SK-N-SH (cell line): ENCODE measurements around the gene RIMS3. TPM values are rescaled to one million over a fixed set of nuclear protein-coding genes. Genes with fewer than 3 reads are reported as not detected.
"Not testable (repeated sequence)": the region's sequence is repeated elsewhere in the genome, so short reads cannot be mapped to it uniquely, and the experiment has no call there.

Source experiments
- CTCF ChIA-PET: fragments of 300-600, 350-600 bp; formaldehyde crosslinking; extraction: SDS; loops from one replicate; lab custom pipeline; 2021; lab: Yijun Ruan, JAX
- POLR2A ChIA-PET: fragments of 350-600 bp; sonication (Branson Sonifier 250); formaldehyde crosslinking; extraction: SDS; loops from one replicate; lab custom pipeline; 2020; ENCODE audit warnings: antibody characterized with exemption, inconsistent platforms; lab: Yijun Ruan, JAX
- DNase-seq: peaks from one replicate; pipeline ENCODE4 v3.0.0; 2012
- H2AFZ ChIP-seq: fragments of 200-600 bp; sonication (generic); 2 replicates; pipeline ENCODE4 v1.8.1; 2016; ENCODE audit warnings: antibody characterized with exemption, mild to moderate bottlenecking, low read depth
- H3F3A ChIP-seq: fragments of 200-600 bp; sonication (generic); replicated peaks from 2 replicates; pipeline ENCODE3; 2016; ENCODE audit warnings: antibody characterized with exemption, mild to moderate bottlenecking; ENCODE audit not compliant: insufficient read depth
- H3K27ac ChIP-seq, 2 experiments: fragments of 200-500 bp in 1 of 2; fragments of 200-600 bp in 1 of 2; sonication (Bioruptor generic) in 1 of 2; sonication (generic), shearing (Covaris generic) in 1 of 2; 2 replicates each; pipeline versions ENCODE4 v1.5.1 to v1.6.1; 2014 to 2016; ENCODE audit warnings: low read depth in 2 of 2, inconsistent platforms in 1 of 2, low read length in 1 of 2, mild to moderate bottlenecking in 1 of 2, mixed read lengths in 1 of 2
- H3K27me3 ChIP-seq: fragments of 200-600 bp; sonication (generic), shearing (Covaris generic); 2 replicates; pipeline ENCODE4 v1.6.1; 2016; ENCODE audit warnings: mixed run types; ENCODE audit not compliant: insufficient read depth
- H3K36me3 ChIP-seq, 2 experiments: fragments of 200-500 bp in 1 of 2; fragments of 200-600 bp in 1 of 2; sonication (Bioruptor generic) in 1 of 2; sonication (generic) in 1 of 2; replicated peaks in 1 of 2; 2 replicates each; pipeline versions ENCODE3 to v1.5.1; 2014 to 2016; ENCODE audit warnings: low read length in 1 of 2, mild to moderate bottlenecking in 1 of 2; ENCODE audit not compliant: insufficient read depth in 2 of 2, control insufficient read depth in 1 of 2
- H3K4me1 ChIP-seq, 2 experiments: fragments of 200-500 bp in 1 of 2; fragments of 200-600 bp in 1 of 2; sonication (Bioruptor generic) in 1 of 2; sonication (generic), shearing (Covaris generic) in 1 of 2; 2 replicates each; pipeline versions ENCODE4 v1.5.1 to v1.6.1; 2014 to 2016; ENCODE audit warnings: low read depth in 1 of 2, low read length in 1 of 2, mixed run types in 1 of 2; ENCODE audit not compliant: insufficient read depth in 2 of 2, control insufficient read depth in 1 of 2
- H3K4me2 ChIP-seq: fragments of 200-600 bp; sonication (generic), shearing (Covaris generic); 2 replicates; pipeline ENCODE4 v1.6.1; 2017; ENCODE audit warnings: mixed run types
- H3K4me3 ChIP-seq, 2 experiments: fragments of 200-500 bp in 1 of 2; fragments of 200-600 bp in 1 of 2; sonication (Bioruptor generic) in 1 of 2; sonication (generic), shearing (Covaris generic) in 1 of 2; 2 replicates each; pipeline versions ENCODE4 v1.5.1 to v1.8.1; 2014 to 2016; ENCODE audit warnings: low read depth in 2 of 2, inconsistent platforms in 1 of 2, low read length in 1 of 2, mild to moderate bottlenecking in 1 of 2, mixed read lengths in 1 of 2, moderate library complexity in 1 of 2
- H3K79me2 ChIP-seq: fragments of 200-600 bp; sonication (generic); 2 replicates; pipeline ENCODE4 v1.8.1; 2017; ENCODE audit warnings: mild to moderate bottlenecking; ENCODE audit not compliant: insufficient read depth
- H3K9ac ChIP-seq: fragments of 200-600 bp; sonication (generic); 2 replicates; pipeline ENCODE4 v1.6.1; 2017; ENCODE audit warnings: mixed run types
- H3K9me2 ChIP-seq: fragments of 200-600 bp; sonication (generic); 2 replicates; pipeline ENCODE4 v1.6.1; 2017; ENCODE audit warnings: mixed run types
- H3K9me3 ChIP-seq: fragments of 200-600 bp; sonication (generic); 2 replicates; pipeline ENCODE4 v1.6.1; 2017; ENCODE audit warnings: mixed run types, mild to moderate bottlenecking, moderate library complexity
- H4K20me1 ChIP-seq: fragments of 200-600 bp; sonication (generic); 2 replicates; pipeline ENCODE4 v1.6.1; 2017; ENCODE audit warnings: mild to moderate bottlenecking, mixed run types; ENCODE audit not compliant: insufficient read depth
- CTCF ChIP-seq: fragments of 200-600 bp; sonication (generic); IDR thresholded peaks from 2 replicates; pipeline ENCODE4 v1.6.1; 2017; ENCODE audit warnings: antibody characterized with exemption, mild to moderate bottlenecking, moderate library complexity
- ELF1 ChIP-seq: IDR thresholded peaks from 2 replicates; pipeline ENCODE4 v1.4.0; 2012
- EP300 ChIP-seq, 2 experiments: IDR thresholded peaks; 2 replicates each; pipeline versions ENCODE4 v1.4.0 to v1.6.1; 2012; ENCODE audit warnings: borderline replicate concordance in 1 of 2, low read depth in 1 of 2, low read length in 1 of 2
- EZH2phosphoT487 ChIP-seq: fragments of 200-600 bp; sonication (generic); IDR thresholded peaks from 2 replicates; pipeline ENCODE4 v1.6.1; 2017; ENCODE audit warnings: low read depth, mixed run types, mild to moderate bottlenecking, antibody characterized with exemption, moderate library complexity, borderline replicate concordance
- FOXM1 ChIP-seq: IDR thresholded peaks from 2 replicates; pipeline ENCODE4 v1.4.0; 2012; ENCODE audit warnings: low read depth, mild to moderate bottlenecking
- GATA2 ChIP-seq: sonication (generic); formaldehyde crosslinking; IDR thresholded peaks from 2 replicates; pipeline ENCODE4 v1.5.0; 2020; ENCODE audit warnings: mild to moderate bottlenecking, missing genetic modification reagents
- MAX ChIP-seq: IDR thresholded peaks from 2 replicates; pipeline ENCODE4 v1.4.0; 2012; ENCODE audit warnings: low read depth
- MEF2A ChIP-seq: IDR thresholded peaks from 2 replicates; pipeline ENCODE4 v1.4.0; 2012; ENCODE audit warnings: low read depth, borderline replicate concordance
- NRF1 ChIP-seq: IDR thresholded peaks from 2 replicates; pipeline ENCODE4 v1.6.1; 2012; ENCODE audit warnings: low read depth, mild to moderate bottlenecking, low read length
- PBX3 ChIP-seq: IDR thresholded peaks from 2 replicates; pipeline ENCODE4; 2012
- POLR2AphosphoS5 ChIP-seq: IDR thresholded peaks from 2 replicates; pipeline ENCODE4 v1.6.1; 2012; ENCODE audit warnings: low read depth, low read length
- REST ChIP-seq: IDR thresholded peaks from 2 replicates; pipeline ENCODE4 v1.6.1; 2012; ENCODE audit warnings: mild to moderate bottlenecking, low read depth, low read length, moderate library complexity
- SMC3 ChIP-seq: IDR thresholded peaks from 2 replicates; pipeline ENCODE4 v1.6.1; 2012; ENCODE audit warnings: low read depth, low read length, improper control_type of control experiment
- YY1 ChIP-seq: IDR thresholded peaks from 2 replicates; pipeline ENCODE4 v1.4.0; 2012; ENCODE audit warnings: low read depth, mild to moderate bottlenecking
- ZBTB33 ChIP-seq: IDR thresholded peaks from 2 replicates; pipeline ENCODE4 v1.4.0; 2012; ENCODE audit warnings: low read depth, borderline replicate concordance
- WGBS: methylation state at CpG from one replicate; pipeline ENCODE4 v1.1.6; 2017; ENCODE audit warnings: low lambda C conversion rate; 5-methylcytosine and 5-hydroxymethylcytosine counted together
- polyA plus RNA-seq, 3 experiments: library from polyadenylated mRNA; depleted of rRNA; stranded (reverse); fragments of >200 nt; gene quantifications; 2 replicates each; pipeline ENCODE4 v1.2.3, GENCODE V29; 2012

The RIMS3 gene
- polyA plus RNA-seq, 1 of the 3 experiments (the other 2 are of a cell fraction), result 1.9 TPM

- WGBS, result 86% methylated on average over 4 of the region's 4 CpGs
- H3K4me1 ChIP-seq, H3K4me3 ChIP-seq, H4K20me1 ChIP-seq, H3K27ac ChIP-seq, DNase-seq, H3K9me2 ChIP-seq, POLR2A ChIA-PET, H3F3A ChIP-seq, H3K4me2 ChIP-seq, H3K9ac ChIP-seq, H3K79me2 ChIP-seq, H2AFZ ChIP-seq, H3K36me3 ChIP-seq, H3K9me3 ChIP-seq, H3K27me3 ChIP-seq: not testable (repeated sequence)
- CTCF ChIA-PET, result interaction anchor here (1.1 to 2.6 kb wide), 5 partner anchors 20 to 220 kb away, joined by 3 to 14 read pairs (median 7); partner anchors contain the start of gene NFYC
These were observed 35.9 kb downstream of the RIMS3 start for GRCh38 chr1:40629546-40629945.

- Histone ChIP-seq H3F3A (no peaks in the 10 kb centered on the region), H4K20me1 (no peaks in the 10 kb centered on the region), H3K36me3 (no peaks in the 10 kb centered on the region), H2AFZ (no peak overlapping the region), H3K4me1 (peaks cover 0 to 1% of the 10 kb centered on the region in 2 experiments; a peak in 1 of 4 replicates), H3K4me2 (no peak overlapping the region), H3K79me2 (no peaks in the 10 kb centered on the region), H3K27me3 (no peaks in the 10 kb centered on the region), H3K9ac (no peak overlapping the region), H3K27ac (no peak overlapping the region), H3K9me3 (no peaks in the 10 kb centered on the region), H3K9me2 (no peaks in the 10 kb centered on the region), H3K4me3 (no peak overlapping the region)
- no peak for TF ChIP-seq EP300 (IDR thresholded peaks at IDR 0.05; ENCODE audit: borderline replicate concordance in 1 of 2, low read depth in 1 of 2, low read length in 1 of 2)
- TF ChIP-seq NRF1, result no peak
- no peak for TF ChIP-seq GATA2 (CRISPR knock-in tag)
- no peak for TF ChIP-seq REST
- TF ChIP-seq ZBTB33, result no peak
- no peak for TF ChIP-seq CTCF
- TF ChIP-seq YY1, result no peak
- no peak for TF ChIP-seq EZH2phosphoT487
- no peak for TF ChIP-seq ELF1
- no peak for TF ChIP-seq MAX
- TF ChIP-seq PBX3, result no peak
- TF ChIP-seq SMC3, result no peak
- TF ChIP-seq FOXM1, result no peak
- no peak for TF ChIP-seq MEF2A
- no peak for TF ChIP-seq POLR2AphosphoS5
- DNase-seq, result no peak
- CTCF ChIA-PET, result interaction anchor here (1.0 to 2.5 kb wide), 2 partner anchors 40 to 145 kb away, joined by 4 to 14 read pairs; no protein-coding TSS in a partner anchor
- 50% methylated on average over 1 of the region's 2 CpGs for WGBS
- POLR2A ChIA-PET, result interaction anchor here (0.6 kb wide), 1 partner anchor 70 kb away, joined by 3 read pairs; no protein-coding TSS in a partner anchor
These were observed 36.6 kb downstream of the RIMS3 start for GRCh38 chr1:40628903-40629292.
